Trophoblast cell (in vitro differentiated cells and primary cell): ENCODE data around the gene BIRC6.

Experiments used
- DNase-seq, 2 donors: peaks; one replicate each; pipeline ENCODE4 v3.0.0-alpha.2; 2016
- H2AFZ ChIP-seq: 2 replicates; pipeline ENCODE4 v1.6.1; 2013; ENCODE audit warnings: low read length, moderate library complexity, mild to moderate bottlenecking; ENCODE audit not compliant: insufficient read depth, poor library complexity
- H2AK5ac ChIP-seq: 2 replicates; pipeline ENCODE4 v1.6.1; 2013; ENCODE audit warnings: mild to moderate bottlenecking, low read length
- H2BK120ac ChIP-seq: 2 replicates; pipeline ENCODE4 v1.6.1; 2013; ENCODE audit warnings: low read length, mild to moderate bottlenecking, moderate library complexity; ENCODE audit not compliant: insufficient read depth, poor library complexity
- H2BK12ac ChIP-seq: 2 replicates; pipeline ENCODE4 v1.6.1; 2013; ENCODE audit warnings: mild to moderate bottlenecking, low read length, moderate library complexity
- H2BK5ac ChIP-seq: 2 replicates; pipeline ENCODE4 v1.6.1; 2013; ENCODE audit warnings: low read length, low read depth, moderate library complexity, mild to moderate bottlenecking; ENCODE audit not compliant: poor library complexity
- H3K14ac ChIP-seq: 2 replicates; pipeline ENCODE4 v1.6.1; 2013; ENCODE audit warnings: mild to moderate bottlenecking, low read length
- H3K18ac ChIP-seq: 2 replicates; pipeline ENCODE4 v1.6.1; 2013; ENCODE audit warnings: mild to moderate bottlenecking, low read length
- H3K23ac ChIP-seq: 2 replicates; pipeline ENCODE4 v1.6.1; 2013; ENCODE audit warnings: low read length
- H3K27ac ChIP-seq: 2 replicates; pipeline ENCODE4 v1.5.1; 2013; ENCODE audit warnings: low read depth, mild to moderate bottlenecking, inconsistent platforms, low read length, moderate library complexity
- H3K27me3 ChIP-seq: 2 replicates; pipeline ENCODE4 v1.6.1; 2013; ENCODE audit warnings: inconsistent platforms, mild to moderate bottlenecking, low read length, moderate library complexity; ENCODE audit not compliant: insufficient read depth
- H3K36me3 ChIP-seq, 2 experiments: 1 replicate in 1 of 2; 2 replicates in 1 of 2; pipeline ENCODE4 v1.6.1; 2013; ENCODE audit warnings: low read length in 2 of 2, mild to moderate bottlenecking in 2 of 2, moderate library complexity in 1 of 2; ENCODE audit not compliant: insufficient read depth in 2 of 2, control insufficient read depth in 1 of 2
- H3K4ac ChIP-seq: 2 replicates; pipeline ENCODE4 v1.6.1; 2013; ENCODE audit warnings: low read depth, mild to moderate bottlenecking, low read length, moderate library complexity
- H3K4me1 ChIP-seq, 2 experiments: 1 replicate in 1 of 2; 2 replicates in 1 of 2; pipeline ENCODE4 v1.6.1; 2013; ENCODE audit warnings: low read length in 2 of 2, mild to moderate bottlenecking in 2 of 2, moderate library complexity in 1 of 2; ENCODE audit not compliant: insufficient read depth in 2 of 2, control insufficient read depth in 1 of 2
- H3K4me2 ChIP-seq: 2 replicates; pipeline ENCODE4 v1.6.1; 2013; ENCODE audit warnings: inconsistent platforms, mild to moderate bottlenecking, low read length, moderate library complexity
- H3K4me3 ChIP-seq: 2 replicates; pipeline ENCODE4 v1.5.1; 2013; ENCODE audit warnings: mild to moderate bottlenecking, low read depth, low read length, inconsistent platforms
- H3K79me1 ChIP-seq: one replicate; pipeline ENCODE4 v1.6.1; 2013; ENCODE audit warnings: low read length
- H3K79me2 ChIP-seq: 2 replicates; pipeline ENCODE4 v1.6.1; 2013; ENCODE audit warnings: low read length, mild to moderate bottlenecking; ENCODE audit not compliant: control insufficient read depth, insufficient read depth, poor library complexity
- H3K9ac ChIP-seq: 2 replicates; pipeline ENCODE4 v1.6.1; 2013; ENCODE audit warnings: mild to moderate bottlenecking, low read length
- H3K9me3 ChIP-seq: 2 replicates; pipeline ENCODE4 v1.6.1; 2013; ENCODE audit warnings: low read depth, mild to moderate bottlenecking, control low read depth, inconsistent platforms, low read length; ENCODE audit not compliant: insufficient read depth
- H4K12ac ChIP-seq: 2 replicates; pipeline ENCODE4 v1.6.1; 2013; ENCODE audit warnings: low read depth, mild to moderate bottlenecking, low read length, moderate library complexity
- H4K8ac ChIP-seq: 2 replicates; pipeline ENCODE4 v1.6.1; 2013; ENCODE audit warnings: low read depth, mild to moderate bottlenecking, low read length, moderate library complexity
- H4K91ac ChIP-seq: one replicate; pipeline ENCODE4 v1.6.1; 2013; ENCODE audit warnings: low read depth, mild to moderate bottlenecking, low read length, moderate library complexity
- WGBS: extraction: QIAGEN DNeasy Blood & Tissue Kit; methylation state at CpG from one replicate; pipeline ENCODE4 v1.1.7; 2013; ENCODE audit warnings: missing lambda C conversion rate; ENCODE audit not compliant: insufficient read length, insufficient coverage; ENCODE audit errors: extremely low coverage; 5-methylcytosine and 5-hydroxymethylcytosine counted together

Gene BIRC6

DNA sequence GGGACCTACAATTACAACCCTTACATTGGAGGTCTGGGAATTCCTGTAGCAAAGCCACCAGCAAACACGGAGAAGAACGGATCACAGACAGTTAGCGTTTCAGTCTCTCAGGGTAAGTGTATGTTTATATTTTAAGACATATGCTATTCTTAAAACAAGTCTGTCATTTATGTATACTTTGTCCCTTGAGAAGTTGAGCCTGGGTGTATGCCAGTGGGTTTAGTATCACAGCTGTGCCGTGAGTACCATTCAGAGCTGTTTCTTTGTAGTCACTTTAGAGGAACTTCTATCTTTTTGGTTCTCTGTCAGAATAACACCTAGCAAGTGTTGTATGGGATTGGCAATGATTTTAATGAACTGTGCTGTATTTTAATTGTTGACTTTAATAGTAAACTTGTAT lies 125.6 kb downstream of the BIRC6 start:
- H3K4me1 ChIP-seq: no peaks in the 10 kb centered on the region
- no peak overlapping the region for H3K23ac ChIP-seq
- H2AK5ac ChIP-seq: no peak overlapping the region
- no peak overlapping the region for H3K14ac ChIP-seq
- H3K36me3 ChIP-seq: peaks cover 20 to 27% of the 10 kb centered on the region in 2 experiments
- H4K8ac ChIP-seq: no peak overlapping the region
- H4K91ac ChIP-seq: no peak overlapping the region
- H3K79me1 ChIP-seq: no peaks in the 10 kb centered on the region
- no peaks in the 10 kb centered on the region for H3K9me3 ChIP-seq
- no peak overlapping the region for H3K4ac ChIP-seq
- H3K4me2 ChIP-seq: no peak overlapping the region
- no peak overlapping the region for H3K27ac ChIP-seq
- no peaks in the 10 kb centered on the region for H3K27me3 ChIP-seq
- H2AFZ ChIP-seq: no peak overlapping the region
- H3K18ac ChIP-seq: no peak overlapping the region
- H2BK12ac ChIP-seq: no peak overlapping the region
- H2BK120ac ChIP-seq: no peak overlapping the region
- H3K4me3 ChIP-seq: no peak overlapping the region
- H4K12ac ChIP-seq: no peak overlapping the region
- H2BK5ac ChIP-seq: no peak overlapping the region
- H3K9ac ChIP-seq: no peak overlapping the region
- H3K79me2 ChIP-seq: no peaks in the 10 kb centered on the region
- DNase-seq: no peak
- no CpG with 5 or more reads among the region's 4 CpGs for WGBS

DNA sequence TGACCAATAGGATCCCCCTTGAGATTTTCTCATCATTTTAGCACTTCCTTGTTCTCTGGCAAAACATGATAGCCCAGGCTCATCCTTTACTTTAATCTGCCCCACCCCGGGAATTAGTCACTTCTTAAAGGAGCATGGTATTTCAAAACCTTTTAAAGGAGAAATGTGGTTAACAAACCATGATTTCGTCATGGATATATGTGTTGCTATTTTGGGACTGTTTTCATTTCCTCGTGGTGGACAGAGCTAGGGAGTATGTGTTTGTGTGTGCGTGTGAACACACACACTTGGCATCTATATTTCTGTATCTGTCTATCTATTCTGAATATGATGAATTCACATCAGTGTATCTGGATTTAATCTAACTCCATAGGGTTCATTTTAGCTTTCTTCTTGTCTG lies 128.1 kb downstream of the BIRC6 start:
- Histone ChIP-seq H3K23ac (no peak overlapping the region), H2BK5ac (no peak overlapping the region), H3K4me1 (peaks cover 2% of the 10 kb centered on the region in 2 experiments), H3K4me3 (no peak overlapping the region), H3K79me1 (no peaks in the 10 kb centered on the region), H3K36me3 (peaks cover 17 to 22% of the 10 kb centered on the region in 2 experiments), H3K9ac (no peak overlapping the region), H2BK12ac (no peak overlapping the region), H3K18ac (no peak overlapping the region), H3K4me2 (no peak overlapping the region), H3K27me3 (no peaks in the 10 kb centered on the region), H3K9me3 (no peaks in the 10 kb centered on the region), H2BK120ac (no peak overlapping the region), H4K12ac (no peak overlapping the region), H2AFZ (no peak overlapping the region), H3K27ac (no peak overlapping the region), H3K14ac (no peak overlapping the region), H3K79me2 (no peaks in the 10 kb centered on the region), H4K91ac (no peak overlapping the region), H2AK5ac (no peak overlapping the region), H4K8ac (no peak overlapping the region), H3K4ac (no peak overlapping the region)
- WGBS: no CpG with 5 or more reads among the region's 4 CpGs
- DNase-seq: peak in 1 of 2 donors; percentile 37

DNA sequence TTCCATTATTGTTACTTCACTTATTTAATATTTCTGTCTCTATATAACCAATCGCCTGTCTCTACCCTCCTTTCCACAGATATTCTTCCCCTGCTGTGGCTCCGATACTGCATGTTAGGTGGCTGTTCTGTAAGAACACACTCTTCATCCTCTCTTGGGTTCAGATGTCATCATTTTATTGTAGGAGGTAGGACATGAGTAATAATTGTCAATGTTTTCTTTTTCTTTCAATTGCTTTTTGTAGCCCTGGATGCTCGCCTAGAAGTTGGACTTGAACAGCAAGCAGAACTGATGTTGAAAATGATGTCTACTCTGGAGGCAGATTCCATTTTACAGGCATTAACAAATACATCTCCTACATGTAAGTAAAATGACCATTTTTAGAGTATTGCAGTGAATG lies 128.6 kb downstream of the BIRC6 start:
- no CpG with 5 or more reads among the region's 3 CpGs for WGBS
- no peak overlapping the region for H3K4me2 ChIP-seq
- DNase-seq: no peak
- peaks cover 2% of the 10 kb centered on the region in 2 experiments for H3K4me1 ChIP-seq
- H3K23ac ChIP-seq: no peak overlapping the region
- peaks cover 20 to 26% of the 10 kb centered on the region in 2 experiments for H3K36me3 ChIP-seq
- H2BK12ac ChIP-seq: no peak overlapping the region
- H3K9ac ChIP-seq: no peak overlapping the region
- H2AFZ ChIP-seq: no peak overlapping the region
- no peak overlapping the region for H3K14ac ChIP-seq
- no peaks in the 10 kb centered on the region for H3K79me2 ChIP-seq
- no peak overlapping the region for H3K4ac ChIP-seq
- H4K12ac ChIP-seq: no peak overlapping the region
- no peaks in the 10 kb centered on the region for H3K79me1 ChIP-seq
- H4K8ac ChIP-seq: no peak overlapping the region
- no peaks in the 10 kb centered on the region for H3K9me3 ChIP-seq
- no peak overlapping the region for H3K4me3 ChIP-seq
- H2BK5ac ChIP-seq: no peak overlapping the region
- H4K91ac ChIP-seq: no peak overlapping the region
- H3K18ac ChIP-seq: no peak overlapping the region
- no peak overlapping the region for H3K27ac ChIP-seq
- no peak overlapping the region for H2BK120ac ChIP-seq
- H2AK5ac ChIP-seq: no peak overlapping the region
- H3K27me3 ChIP-seq: no peaks in the 10 kb centered on the region

DNA sequence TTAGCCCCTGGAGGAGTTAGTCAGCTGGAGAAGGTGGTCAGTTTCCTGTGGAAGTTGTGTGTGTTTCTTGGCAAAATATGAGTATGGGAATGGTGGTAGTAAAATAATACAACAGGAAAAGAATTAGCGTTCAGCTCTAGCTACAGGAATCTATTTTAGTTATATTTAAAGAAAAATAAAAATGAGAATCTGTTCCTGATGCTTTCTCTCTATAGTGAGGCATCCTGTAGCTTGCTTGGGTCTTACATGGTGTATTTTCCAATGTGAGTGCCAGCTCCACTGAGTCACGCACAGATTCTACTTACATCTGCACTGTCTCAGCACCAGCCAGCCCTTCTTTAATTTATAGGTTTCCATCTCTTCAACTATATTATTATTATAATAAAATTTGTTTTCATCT lies 132.2 kb downstream of the BIRC6 start:
- no peak overlapping the region for H3K27ac ChIP-seq
- H3K9ac ChIP-seq: no peak overlapping the region
- peaks cover 2% of the 10 kb centered on the region in 2 experiments for H3K4me1 ChIP-seq
- H3K14ac ChIP-seq: no peak overlapping the region
- no peak overlapping the region for H2AK5ac ChIP-seq
- H3K4ac ChIP-seq: no peak overlapping the region
- H3K9me3 ChIP-seq: no peaks in the 10 kb centered on the region
- H4K12ac ChIP-seq: no peak overlapping the region
- no peak overlapping the region for H2AFZ ChIP-seq
- WGBS: no CpG with 5 or more reads among the region's 2 CpGs
- no peak overlapping the region for H4K8ac ChIP-seq
- no peak overlapping the region for H3K4me3 ChIP-seq
- H3K18ac ChIP-seq: no peak overlapping the region
- H4K91ac ChIP-seq: no peak overlapping the region
- H3K79me1 ChIP-seq: no peaks in the 10 kb centered on the region
- DNase-seq: no peak
- no peak overlapping the region for H3K23ac ChIP-seq
- H3K27me3 ChIP-seq: no peaks in the 10 kb centered on the region
- no peak overlapping the region for H2BK120ac ChIP-seq
- no peak overlapping the region for H2BK12ac ChIP-seq
- H3K36me3 ChIP-seq: peaks cover 8 to 12% of the 10 kb centered on the region in 2 experiments
- H3K79me2 ChIP-seq: no peaks in the 10 kb centered on the region
- H2BK5ac ChIP-seq: no peak overlapping the region
- no peak overlapping the region for H3K4me2 ChIP-seq
